22Rv1 (cell line): ENCODE data around the gene FOCAD.
A peak's percentile ranks its signal among the peaks of the same experiment; 100 is the strongest.

ENCODE experiments used
- H3K27ac ChIP-seq: fragments of 450-650 bp; 2 replicates; pipeline ENCODE4 v1.5.1; 2017
- ZFX ChIP-seq: fragments of 450-650 bp; IDR thresholded peaks from 2 replicates; pipeline ENCODE4 v1.6.1; 2017; ENCODE audit warnings: antibody characterized with exemption, borderline replicate concordance
- TF ChIP-seq, protein P1 (sequence below): fragments of 450-650 bp; IDR thresholded peaks from 2 replicates; pipeline ENCODE4 v1.5.1; 2017; ENCODE audit warnings: mild to moderate bottlenecking

FOCAD gene

GRCh38 chr9:20884985-20885593 lies 201.0 kb downstream of the FOCAD start:
- TF ChIP-seq ZFX: no peak
- TF ChIP-seq, protein P1, sequence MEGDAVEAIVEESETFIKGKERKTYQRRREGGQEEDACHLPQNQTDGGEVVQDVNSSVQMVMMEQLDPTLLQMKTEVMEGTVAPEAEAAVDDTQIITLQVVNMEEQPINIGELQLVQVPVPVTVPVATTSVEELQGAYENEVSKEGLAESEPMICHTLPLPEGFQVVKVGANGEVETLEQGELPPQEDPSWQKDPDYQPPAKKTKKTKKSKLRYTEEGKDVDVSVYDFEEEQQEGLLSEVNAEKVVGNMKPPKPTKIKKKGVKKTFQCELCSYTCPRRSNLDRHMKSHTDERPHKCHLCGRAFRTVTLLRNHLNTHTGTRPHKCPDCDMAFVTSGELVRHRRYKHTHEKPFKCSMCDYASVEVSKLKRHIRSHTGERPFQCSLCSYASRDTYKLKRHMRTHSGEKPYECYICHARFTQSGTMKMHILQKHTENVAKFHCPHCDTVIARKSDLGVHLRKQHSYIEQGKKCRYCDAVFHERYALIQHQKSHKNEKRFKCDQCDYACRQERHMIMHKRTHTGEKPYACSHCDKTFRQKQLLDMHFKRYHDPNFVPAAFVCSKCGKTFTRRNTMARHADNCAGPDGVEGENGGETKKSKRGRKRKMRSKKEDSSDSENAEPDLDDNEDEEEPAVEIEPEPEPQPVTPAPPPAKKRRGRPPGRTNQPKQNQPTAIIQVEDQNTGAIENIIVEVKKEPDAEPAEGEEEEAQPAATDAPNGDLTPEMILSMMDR: peak; percentile 87
- H3K27ac ChIP-seq: no peak overlapping the region

DNA sequence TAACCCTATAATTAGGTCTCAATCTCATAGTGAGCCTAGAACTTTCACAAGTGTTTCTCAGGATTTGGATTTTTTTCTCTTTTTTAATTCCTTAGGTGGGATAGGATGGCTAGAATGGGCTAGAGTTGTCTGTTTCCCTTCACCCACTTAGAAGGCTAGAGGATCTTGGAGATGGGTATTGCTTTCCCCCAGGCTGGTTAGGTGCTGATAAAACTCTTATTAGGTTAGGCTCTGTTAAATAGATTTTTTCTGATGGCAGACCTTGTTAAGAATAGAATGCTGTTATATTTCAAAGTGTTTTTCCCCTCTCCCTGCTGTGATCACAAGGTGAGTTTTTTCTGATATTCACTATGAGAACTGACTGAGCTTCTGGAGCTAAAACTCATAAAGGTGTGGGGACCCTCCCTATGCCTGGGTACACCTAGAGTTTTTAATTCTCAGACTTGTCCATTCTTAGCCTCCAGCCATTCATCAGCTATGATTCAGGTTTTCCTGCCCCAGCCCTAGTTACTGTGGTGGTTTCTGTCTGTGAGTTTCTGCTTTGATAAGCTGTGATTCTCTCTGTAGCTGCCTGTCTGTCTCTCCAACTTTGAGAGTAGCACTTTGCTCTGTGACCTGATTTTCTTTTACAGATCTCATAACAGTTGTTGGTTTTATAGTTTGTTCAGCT lies 215.0 kb downstream of the FOCAD start:
- no peak for TF ChIP-seq ZFX
- TF ChIP-seq, protein P1: no peak

DNA sequence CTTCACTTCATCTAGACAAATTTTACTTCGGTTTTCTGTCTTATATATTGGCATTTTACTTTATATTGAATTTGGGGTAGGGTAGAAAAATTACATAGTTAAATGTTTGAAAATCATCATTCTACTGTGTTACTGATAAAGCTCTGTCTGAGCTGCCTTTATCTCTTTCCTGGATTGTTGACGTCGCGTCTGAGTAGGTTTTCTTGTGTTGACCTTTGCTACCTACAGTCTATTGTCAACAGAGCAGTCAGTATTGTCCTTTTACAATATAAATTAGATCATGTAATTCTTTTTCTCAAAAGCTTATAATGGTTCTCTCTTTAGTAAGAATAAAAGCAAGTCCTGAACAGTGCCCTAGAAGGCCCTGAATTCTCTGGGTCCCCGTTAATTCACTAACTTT lies 219.2 kb downstream of the FOCAD start:
- TF ChIP-seq, protein P1: no peak
- TF ChIP-seq ZFX: no peak
- H3K27ac ChIP-seq: no peak overlapping the region

More for the DNA sequence above, 215.0 kb downstream of the FOCAD start:
- H3K27ac ChIP-seq: no peak overlapping the region

GRCh38 chr9:20904995-20905394 lies 220.9 kb downstream of the FOCAD start:
- no peak for TF ChIP-seq ZFX
- TF ChIP-seq, protein P1: no peak
- H3K27ac ChIP-seq: no peak overlapping the region

DNA sequence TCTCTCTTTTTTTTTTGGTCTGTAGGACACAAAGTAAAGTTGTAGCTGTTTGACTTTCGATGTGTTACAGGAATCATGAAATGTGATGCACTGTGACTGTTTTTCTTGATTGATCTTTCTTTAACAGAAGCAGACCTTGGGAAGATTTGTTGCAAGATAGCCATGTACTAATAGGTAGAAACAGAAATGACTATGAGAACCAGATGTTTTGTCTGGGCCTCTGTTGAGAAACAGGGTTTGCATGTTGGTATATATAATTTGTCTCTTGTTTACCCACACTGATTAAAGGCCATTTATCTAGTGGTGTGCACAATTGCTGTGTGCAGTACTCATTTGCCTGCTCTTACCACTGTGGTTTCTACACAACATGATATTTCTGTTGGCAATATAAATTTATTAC lies 222.3 kb downstream of the FOCAD start:
- H3K27ac ChIP-seq: no peak overlapping the region
- no peak for TF ChIP-seq ZFX
- TF ChIP-seq, protein P1: no peak

- TF ChIP-seq ZFX: no peak
- TF ChIP-seq, protein P1: no peak
- H3K27ac ChIP-seq: no peak overlapping the region
Measured at GRCh38 chr9:20908461-20908860, 224.4 kb downstream of the FOCAD start.

- TF ChIP-seq, protein P1: no peak
- TF ChIP-seq ZFX: no peak
- no peak overlapping the region for H3K27ac ChIP-seq
Measured at GRCh38 chr9:20914556-20914955, 230.5 kb downstream of the FOCAD start.
